Activated T-helper 2 cell treated with anti-CD3 and anti-CD28 coated beads, Interferon-gamma antibody, Interleukin-2, Interleukin-4, amounts not matched to agents 10 μg/mL and 5 μg/mL and 100 μg/mL, durations not matched to agents 14 hours and 24 hours and 36 hours (primary cell): ENCODE measurements around the gene DENND1A. TPM values are rescaled to one million over a fixed set of nuclear protein-coding genes. Genes with fewer than 3 reads are reported as not detected.

Experiments
- DNase-seq: peaks from one replicate; pipeline ENCODE4 v3.0.0; 2021; ENCODE audit warnings: low spot score
- H3K27ac Mint-ChIP-seq: one replicate; pipeline ENCODE4 v1.8.0; 2021; ENCODE audit warnings: mixed read lengths
- H3K27me3 Mint-ChIP-seq: one replicate; pipeline ENCODE4 v1.8.0; 2021; ENCODE audit warnings: low read depth, mixed read lengths
- H3K36me3 Mint-ChIP-seq: one replicate; pipeline ENCODE4 v1.8.0; 2021; ENCODE audit warnings: low read depth, mixed read lengths
- H3K4me1 Mint-ChIP-seq: one replicate; pipeline ENCODE4 v1.8.0; 2021; ENCODE audit warnings: low read depth, mixed read lengths
- H3K4me3 Mint-ChIP-seq: one replicate; pipeline ENCODE4 v1.8.0; 2021; ENCODE audit warnings: low read depth, mild to moderate bottlenecking, moderate library complexity, mixed read lengths
- H3K9me3 Mint-ChIP-seq: one replicate; pipeline ENCODE4 v1.8.0; 2021; ENCODE audit warnings: mixed read lengths
- intact Hi-C: fragments of 100-400 bp; cut with micrococcal nuclease; formaldehyde crosslinking; loops from one replicate; pipeline ENCODE4 v1.15.1; 2023
- total RNA-seq: library from RNA; stranded (reverse); gene quantifications from 2 replicates; pipeline ENCODE4 v1.2.3, GENCODE V29; 2022

The DENND1A gene
- total RNA-seq, 1 donor from 2014 or later: 20.0 TPM

DNA sequence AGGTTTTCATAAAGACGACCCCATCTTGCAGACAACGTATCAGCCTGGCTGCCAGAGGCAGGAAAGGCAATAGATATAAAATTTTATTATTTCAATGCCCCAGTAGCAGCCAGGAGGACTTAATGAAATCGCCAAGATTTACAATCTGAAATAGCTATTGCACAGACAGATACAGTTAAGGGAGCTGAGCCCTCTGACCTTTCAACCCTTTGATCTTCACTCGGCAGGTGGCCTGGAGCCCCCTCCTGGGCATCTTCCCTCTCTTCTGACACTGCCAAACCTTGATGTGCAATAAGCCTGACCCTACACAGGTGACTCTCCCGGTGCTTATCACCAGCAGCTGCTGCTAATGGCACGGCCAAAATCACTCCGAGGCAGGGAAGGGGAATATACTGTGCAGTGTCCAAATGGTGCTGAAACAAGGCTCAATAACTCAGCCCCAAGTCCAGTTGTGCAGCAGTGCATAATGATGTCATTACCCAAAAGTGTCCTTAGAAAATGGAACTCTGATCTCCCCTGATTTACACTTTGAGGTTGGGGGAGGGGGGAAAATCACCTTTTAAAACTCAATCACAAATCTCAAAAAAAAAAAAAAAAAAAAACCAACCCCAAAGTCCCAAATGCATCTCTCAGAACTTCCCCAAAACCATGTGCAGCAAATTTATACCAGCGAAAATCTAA lies 331.9 kb downstream of the DENND1A start:
- DNase-seq: no peak
- Mint-ChIP-seq H3K27ac (no peak overlapping the region), H3K4me1 (no peaks in the 10 kb centered on the region), H3K9me3 (no peaks in the 10 kb centered on the region), H3K4me3 (no peak overlapping the region), H3K27me3 (no peaks in the 10 kb centered on the region), H3K36me3 (no peaks in the 10 kb centered on the region)
- intact Hi-C loops: no loop called here

DNA sequence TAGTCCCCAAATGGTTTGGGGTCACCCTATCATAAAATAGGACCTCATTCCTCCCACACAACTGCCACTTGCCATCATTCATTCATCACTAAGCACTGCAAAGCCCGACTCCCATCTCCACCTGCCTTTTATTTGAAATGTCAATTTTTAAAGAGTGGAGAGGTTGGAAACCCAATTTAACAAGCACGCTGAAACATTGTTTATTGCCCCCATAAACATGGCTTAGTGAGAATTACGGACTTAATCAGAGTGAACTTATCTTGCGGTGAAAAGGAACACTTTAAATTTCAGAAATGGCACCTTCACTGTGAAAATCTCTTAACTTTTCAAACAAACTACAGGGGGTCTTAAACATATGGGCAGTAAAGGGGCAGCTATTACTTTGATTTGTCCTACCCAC lies 332.9 kb downstream of the DENND1A start:
- Mint-ChIP-seq H3K27ac (no peak overlapping the region), H3K36me3 (no peaks in the 10 kb centered on the region), H3K9me3 (no peaks in the 10 kb centered on the region), H3K4me3 (no peak overlapping the region), H3K4me1 (no peaks in the 10 kb centered on the region), H3K27me3 (no peaks in the 10 kb centered on the region)
- intact Hi-C loops: no loop called here
- DNase-seq: no peak

GRCh38 chr9:123591283-123591682 lies 338.6 kb downstream of the DENND1A start:
- intact Hi-C loops: no loop called here
- Mint-ChIP-seq H3K27ac (no peak overlapping the region), H3K36me3 (no peaks in the 10 kb centered on the region), H3K9me3 (peaks cover 12% of the 10 kb centered on the region), H3K4me3 (no peak overlapping the region), H3K27me3 (no peaks in the 10 kb centered on the region), H3K4me1 (no peaks in the 10 kb centered on the region)
- DNase-seq: no peak

DNA sequence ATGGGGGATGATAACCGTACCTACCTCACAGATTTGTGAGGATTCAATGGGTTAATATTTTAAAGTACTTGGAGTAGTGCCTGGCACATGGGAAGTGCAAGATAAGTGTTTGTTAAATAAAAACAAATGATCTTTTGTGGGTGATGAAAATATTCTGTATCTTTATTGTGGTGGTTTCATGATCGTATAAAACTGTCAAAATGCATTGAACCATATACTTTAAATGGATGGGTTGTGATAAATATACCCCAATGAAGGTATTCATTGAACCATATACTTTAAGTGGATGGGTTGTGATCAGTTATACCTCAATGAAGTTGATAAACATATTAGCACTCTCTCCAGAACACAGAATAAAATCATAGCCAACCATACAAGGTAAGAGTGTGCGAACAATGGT lies 339.4 kb downstream of the DENND1A start:
- Mint-ChIP-seq H3K27me3 (no peaks in the 10 kb centered on the region), H3K27ac (no peak overlapping the region), H3K4me1 (no peaks in the 10 kb centered on the region), H3K9me3 (peaks cover 12% of the 10 kb centered on the region), H3K4me3 (no peak overlapping the region), H3K36me3 (no peaks in the 10 kb centered on the region)
- DNase-seq: no peak
- intact Hi-C loops: no loop called here

GRCh38 chr9:123589361-123590239 lies 340.3 kb downstream of the DENND1A start:
- DNase-seq: no peak
- Mint-ChIP-seq H3K4me3 (no peak overlapping the region), H3K9me3 (peaks cover 12% of the 10 kb centered on the region), H3K36me3 (no peaks in the 10 kb centered on the region), H3K4me1 (no peaks in the 10 kb centered on the region), H3K27ac (no peak overlapping the region), H3K27me3 (no peaks in the 10 kb centered on the region)
- intact Hi-C loops: no loop called here

DNA sequence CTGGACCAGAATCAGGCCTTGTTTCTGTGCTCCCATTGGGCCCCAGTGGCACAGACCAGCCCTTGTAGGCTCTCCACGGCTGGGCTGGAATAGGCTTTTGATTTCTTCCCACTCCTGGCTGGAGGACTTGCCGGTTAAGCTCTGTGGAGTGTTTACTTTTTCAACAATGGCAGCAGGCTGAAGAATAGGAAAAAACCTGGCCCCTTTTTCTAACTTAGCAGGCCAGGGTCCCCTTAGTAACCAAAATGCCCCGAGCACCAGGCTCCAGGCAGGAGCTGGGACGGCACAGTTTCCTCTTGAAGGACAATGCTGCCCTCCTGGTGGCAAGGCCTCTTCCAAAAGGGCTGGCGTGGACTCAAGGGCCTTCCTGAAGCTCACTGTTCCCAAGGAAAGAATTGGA lies 343.7 kb downstream of the DENND1A start:
- no peak overlapping the region for H3K4me3 Mint-ChIP-seq
- peaks cover 3% of the 10 kb centered on the region for H3K36me3 Mint-ChIP-seq
- H3K9me3 Mint-ChIP-seq: peaks cover 12% of the 10 kb centered on the region
- DNase-seq: no peak
- intact Hi-C loops: no loop called here
- no peaks in the 10 kb centered on the region for H3K27me3 Mint-ChIP-seq
- no peaks in the 10 kb centered on the region for H3K4me1 Mint-ChIP-seq
- H3K27ac Mint-ChIP-seq: no peak overlapping the region

DNA sequence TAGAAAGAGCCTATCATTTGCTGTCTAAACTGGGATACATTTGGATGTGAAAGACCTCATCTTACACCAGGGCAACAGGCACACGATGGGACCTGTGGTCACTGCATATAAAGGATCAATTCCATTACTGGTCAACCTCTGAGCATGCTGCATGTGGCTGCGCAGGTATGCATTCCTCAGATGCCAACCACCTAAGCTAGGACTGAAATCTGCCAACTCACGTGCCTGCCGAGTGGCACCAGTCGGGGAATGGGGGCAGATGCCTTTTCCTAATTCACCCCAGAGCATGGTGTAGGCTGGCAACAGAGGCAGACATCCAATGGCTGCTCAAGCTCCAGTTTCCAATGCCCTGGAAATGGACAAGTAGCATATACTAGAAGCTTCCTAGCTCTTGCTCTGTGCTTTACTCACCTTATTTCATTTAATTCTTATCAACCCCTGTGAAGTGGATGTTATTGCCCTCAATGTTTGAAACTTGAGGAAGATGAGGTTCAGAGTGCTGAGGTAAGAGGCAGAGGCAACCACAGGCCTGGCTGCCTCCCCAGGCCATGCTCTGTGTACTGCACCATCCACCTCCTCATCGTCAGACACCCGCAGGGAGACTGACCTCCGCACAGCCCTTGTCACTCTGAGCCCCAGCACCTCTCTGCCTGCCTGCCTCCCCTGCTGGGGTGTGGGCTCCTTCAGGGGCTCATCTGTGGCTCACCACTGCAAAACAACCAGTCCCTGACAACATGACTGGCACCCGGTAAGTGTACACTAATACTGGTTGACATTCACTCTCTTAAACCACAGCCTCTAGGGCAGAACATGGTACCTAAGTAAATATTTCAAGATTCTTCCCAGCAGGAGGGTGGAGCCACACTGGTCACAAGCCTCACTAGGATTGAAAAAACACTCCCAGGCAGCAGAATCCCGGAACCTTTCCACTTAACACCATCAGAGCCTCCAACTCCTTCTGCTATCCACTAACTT lies 345.4 kb downstream of the DENND1A start:
- Mint-ChIP-seq H3K36me3 (peaks cover 3% of the 10 kb centered on the region), H3K9me3 (peaks cover 12% of the 10 kb centered on the region), H3K27ac (no peak overlapping the region), H3K27me3 (no peaks in the 10 kb centered on the region), H3K4me1 (no peaks in the 10 kb centered on the region), H3K4me3 (no peak overlapping the region)
- intact Hi-C loops: no loop called here
- no peak for DNase-seq

DNA sequence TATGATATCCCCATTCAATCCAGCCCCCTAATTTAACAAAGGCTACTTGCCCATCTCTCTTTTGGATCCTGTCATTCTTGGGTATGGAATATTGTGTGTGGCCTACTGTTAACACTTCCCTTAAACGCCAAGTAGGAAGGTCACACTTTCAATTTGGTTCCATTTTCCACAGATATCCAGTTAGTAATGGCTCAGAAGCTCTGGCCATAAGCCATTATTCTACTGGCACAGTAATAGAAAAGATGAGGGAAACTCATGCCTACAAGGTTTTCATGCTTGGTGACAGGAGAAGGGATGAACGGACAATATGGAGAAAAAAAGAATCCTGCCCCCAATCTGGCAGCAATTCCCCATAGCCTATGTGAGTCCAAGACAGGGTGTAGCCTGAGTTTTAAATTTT lies 346.3 kb downstream of the DENND1A start:
- Mint-ChIP-seq H3K27me3 (no peaks in the 10 kb centered on the region), H3K4me3 (no peak overlapping the region), H3K27ac (no peak overlapping the region), H3K4me1 (no peaks in the 10 kb centered on the region), H3K36me3 (peaks cover 5% of the 10 kb centered on the region), H3K9me3 (peaks cover 14% of the 10 kb centered on the region)
- no peak for DNase-seq
- intact Hi-C loops: no loop called here

DNA sequence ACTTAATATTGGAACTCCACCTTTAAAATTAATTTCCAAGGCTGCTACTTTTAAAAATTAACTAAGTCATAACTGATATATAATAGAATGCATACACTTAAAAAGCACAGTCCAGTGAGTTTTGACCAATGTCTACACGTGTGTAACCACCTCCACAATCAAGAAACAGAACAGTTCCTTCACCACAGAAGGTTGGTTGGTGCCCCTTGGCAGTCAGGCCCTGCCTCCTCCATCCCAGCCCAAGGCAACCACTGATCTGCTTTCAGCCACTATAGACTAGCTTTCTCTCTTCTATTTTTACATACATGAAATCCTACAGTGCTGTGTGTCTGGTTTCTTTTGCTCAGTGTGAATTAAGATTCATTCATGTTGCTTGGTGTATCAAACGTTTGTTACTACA lies 358.7 kb downstream of the DENND1A start:
- no peaks in the 10 kb centered on the region for H3K36me3 Mint-ChIP-seq
- peaks cover 13% of the 10 kb centered on the region for H3K9me3 Mint-ChIP-seq
- no peak for DNase-seq
- no peak overlapping the region for H3K4me3 Mint-ChIP-seq
- intact Hi-C loops: no loop called here
- H3K27ac Mint-ChIP-seq: no peak overlapping the region
- H3K4me1 Mint-ChIP-seq: peaks cover 5% of the 10 kb centered on the region
- no peaks in the 10 kb centered on the region for H3K27me3 Mint-ChIP-seq

- no peak overlapping the region for H3K27ac Mint-ChIP-seq
- no peaks in the 10 kb centered on the region for H3K36me3 Mint-ChIP-seq
- H3K9me3 Mint-ChIP-seq: no peaks in the 10 kb centered on the region
- DNase-seq: no peak
- intact Hi-C loops: no loop called here
- no peaks in the 10 kb centered on the region for H3K27me3 Mint-ChIP-seq
- H3K4me1 Mint-ChIP-seq: peaks cover 5% of the 10 kb centered on the region
- H3K4me3 Mint-ChIP-seq: no peak overlapping the region
Observed at GRCh38 chr9:123568691-123569688, 360.9 kb downstream of the DENND1A start.

DNA sequence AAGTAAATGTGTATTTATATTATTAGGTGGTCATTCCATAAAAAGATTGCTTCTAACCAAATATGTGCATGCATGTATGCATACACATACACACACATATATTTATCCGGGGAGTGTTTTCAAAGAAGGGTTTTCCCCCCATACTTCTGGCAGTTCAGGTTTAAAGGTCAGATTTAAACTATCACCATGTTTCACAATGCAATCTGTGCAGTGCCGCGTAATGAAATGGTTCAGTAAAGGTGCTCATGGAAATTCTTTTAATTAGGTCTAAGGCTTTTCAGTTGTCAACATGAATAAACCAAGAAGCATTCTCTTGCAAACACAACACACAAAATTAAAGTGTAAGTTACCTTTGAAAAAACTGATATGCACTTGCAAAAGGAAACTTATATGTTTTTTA lies 362.9 kb downstream of the DENND1A start:
- no peak for DNase-seq
- peaks cover 16% of the 10 kb centered on the region for H3K4me1 Mint-ChIP-seq
- H3K27me3 Mint-ChIP-seq: no peaks in the 10 kb centered on the region
- no peaks in the 10 kb centered on the region for H3K9me3 Mint-ChIP-seq
- no peak overlapping the region for H3K27ac Mint-ChIP-seq
- intact Hi-C loops: no loop called here
- H3K4me3 Mint-ChIP-seq: no peak overlapping the region
- no peaks in the 10 kb centered on the region for H3K36me3 Mint-ChIP-seq

- no peak overlapping the region for H3K4me3 Mint-ChIP-seq
- H3K36me3 Mint-ChIP-seq: no peaks in the 10 kb centered on the region
- intact Hi-C loops: no loop called here
- no peaks in the 10 kb centered on the region for H3K27me3 Mint-ChIP-seq
- no peak for DNase-seq
- no peaks in the 10 kb centered on the region for H3K9me3 Mint-ChIP-seq
- peaks cover 20% of the 10 kb centered on the region for H3K4me1 Mint-ChIP-seq
- H3K27ac Mint-ChIP-seq: no peak overlapping the region
Observed at GRCh38 chr9:123564652-123565051, 365.3 kb downstream of the DENND1A start.
